ENCODE results near the gene DEXI.
"Not testable (repeated sequence)": the region's sequence is repeated elsewhere in the genome, so short reads cannot be mapped to it uniquely, and the experiment has no call there.

DEXI gene

DNA sequence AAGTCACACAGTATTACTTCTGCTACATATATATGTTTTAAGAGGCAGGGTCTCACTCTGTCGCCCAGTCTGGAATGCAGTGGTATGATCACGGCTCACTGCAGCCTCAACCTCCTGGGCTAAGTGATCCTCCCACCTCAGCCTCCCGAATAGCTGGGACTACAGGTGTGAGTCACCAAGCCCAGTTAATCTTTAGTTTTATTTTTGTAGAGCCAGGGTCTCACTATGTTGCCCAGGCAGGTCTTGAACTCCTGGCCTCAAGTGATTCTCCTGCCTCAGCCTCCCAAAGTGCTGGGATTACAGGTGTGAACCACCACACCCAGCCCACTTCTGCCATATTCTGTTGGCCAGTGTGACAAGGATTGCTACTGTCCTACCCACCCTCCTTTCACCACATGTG is 17.0 kb downstream of the DEXI start:
- DNase-seq, result not testable (repeated sequence)

DNA sequence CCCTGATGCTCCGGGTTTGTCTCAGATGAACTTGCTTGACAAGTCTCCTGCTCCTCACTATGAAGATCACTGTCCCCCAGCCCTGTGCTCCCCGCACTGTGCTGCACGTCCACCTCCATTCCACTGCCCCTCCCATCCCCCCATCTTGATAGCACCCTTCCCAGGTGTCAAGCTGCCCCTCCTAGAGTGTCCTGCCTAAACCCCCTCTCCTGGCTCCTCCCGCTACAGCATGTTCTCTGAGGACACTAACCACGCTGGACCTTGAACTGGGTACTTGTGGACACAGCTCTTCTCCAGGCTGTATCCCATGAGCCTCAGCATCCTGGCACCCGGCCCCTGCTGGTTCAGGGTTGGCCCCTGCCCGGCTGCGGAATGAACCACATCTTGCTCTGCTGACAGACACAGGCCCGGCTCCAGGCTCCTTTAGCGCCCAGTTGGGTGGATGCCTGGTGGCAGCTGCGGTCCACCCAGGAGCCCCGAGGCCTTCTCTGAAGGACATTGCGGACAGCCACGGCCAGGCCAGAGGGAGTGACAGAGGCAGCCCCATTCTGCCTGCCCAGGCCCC is 18.5 kb downstream of the DEXI start:
- DNase-seq, result no peak

DNA sequence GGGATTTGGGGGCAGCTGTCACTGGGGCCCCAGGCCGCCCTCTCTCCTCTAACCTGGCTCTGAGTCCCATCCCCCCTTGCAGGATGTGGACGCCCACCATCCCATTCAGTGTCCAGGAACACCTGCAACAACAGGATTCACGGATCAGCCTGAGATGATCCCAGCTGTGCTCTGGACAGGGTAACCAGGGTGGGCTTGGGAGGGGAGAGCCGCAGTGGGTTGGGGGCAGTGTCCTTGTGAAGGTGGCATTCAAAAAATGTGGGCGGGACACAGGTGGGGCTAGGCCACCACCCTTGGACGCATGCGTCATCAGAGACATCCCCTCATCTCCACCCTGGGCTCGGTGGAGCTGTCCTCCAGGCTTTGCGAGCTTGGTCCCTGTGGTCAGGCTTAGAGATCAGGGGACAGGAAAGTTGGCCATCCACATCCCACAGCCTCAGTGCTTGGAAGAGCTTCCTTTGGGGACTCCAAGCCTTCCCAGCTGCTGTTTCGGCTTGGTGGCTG is 19.1 kb downstream of the DEXI start:
- no peak for DNase-seq

DNA sequence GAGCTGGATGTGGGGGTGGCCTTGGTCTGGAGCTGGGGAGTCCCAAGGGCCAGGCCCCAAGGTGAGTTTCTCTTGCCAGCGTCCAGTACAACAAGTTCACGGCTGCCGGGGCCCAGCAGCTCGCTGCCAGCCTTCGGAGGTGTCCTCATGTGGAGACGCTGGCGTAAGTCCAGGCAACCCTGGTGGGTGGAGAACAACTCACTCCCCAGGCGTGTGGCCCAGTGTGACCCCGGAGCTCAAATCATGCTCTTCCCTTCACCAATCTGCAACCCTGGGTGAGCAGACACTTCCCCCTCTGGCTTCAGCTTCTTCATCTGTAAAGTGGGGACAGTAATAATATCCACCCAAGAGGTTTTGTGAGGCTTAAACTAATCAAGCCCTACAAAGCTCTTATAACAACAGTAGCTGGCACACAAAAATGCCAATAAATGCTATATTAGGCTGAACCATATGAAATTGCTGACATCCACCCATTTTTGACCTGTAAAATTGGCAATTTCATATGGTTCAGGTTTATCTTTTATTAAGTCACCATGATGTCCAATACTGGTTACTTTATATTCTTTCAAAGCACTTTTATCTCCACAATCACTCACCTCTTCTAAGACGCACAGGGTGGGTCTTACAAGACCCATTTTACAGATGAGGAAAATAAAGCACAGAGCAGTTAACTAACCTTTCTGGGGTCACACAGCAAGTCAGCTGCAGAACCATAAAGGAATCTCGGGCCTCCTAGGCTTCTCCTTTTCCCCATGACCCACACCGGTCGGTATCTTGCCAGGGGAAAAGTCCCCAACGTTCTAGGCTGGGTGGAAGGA is 19.7 kb downstream of the DEXI start:
- DNase-seq, result no peak

DNA sequence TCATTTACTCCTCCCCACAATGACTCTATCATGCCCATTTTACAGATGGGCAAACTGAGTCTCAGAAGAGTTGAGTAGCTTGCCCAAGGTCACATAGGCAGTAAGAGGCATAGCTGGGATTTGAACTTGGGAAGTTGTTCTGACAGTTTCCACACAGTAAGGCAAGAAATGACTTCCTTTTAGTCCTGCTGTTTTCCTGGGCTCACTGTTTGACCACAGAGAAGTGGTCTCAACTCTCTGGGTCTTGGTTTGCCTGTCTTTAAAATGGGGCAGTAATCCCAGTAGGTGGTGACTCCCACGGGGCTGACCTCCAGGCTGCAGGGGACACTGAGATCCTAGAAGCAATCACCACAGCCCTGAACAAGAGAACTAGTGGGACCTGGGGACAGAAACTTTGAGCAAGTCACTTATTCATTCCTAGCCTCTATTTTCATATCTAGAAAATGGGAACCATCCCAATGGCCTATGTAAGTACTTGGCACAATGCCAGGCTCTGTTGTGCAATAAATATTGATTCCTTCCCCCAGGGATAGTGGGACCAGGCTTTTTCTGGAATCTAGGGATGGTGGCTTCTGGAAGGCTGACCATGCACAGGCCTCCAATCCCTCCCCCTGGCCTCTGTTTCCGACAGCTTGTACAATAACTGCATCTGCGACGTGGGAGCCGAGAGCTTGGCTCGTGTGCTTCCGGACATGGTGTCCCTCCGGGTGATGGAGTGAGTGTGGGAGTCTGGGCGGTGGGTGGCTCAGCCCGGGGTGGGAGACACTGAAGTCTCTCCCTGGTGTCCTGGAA is 20.5 kb downstream of the DEXI start:
- no peak for DNase-seq

DNA sequence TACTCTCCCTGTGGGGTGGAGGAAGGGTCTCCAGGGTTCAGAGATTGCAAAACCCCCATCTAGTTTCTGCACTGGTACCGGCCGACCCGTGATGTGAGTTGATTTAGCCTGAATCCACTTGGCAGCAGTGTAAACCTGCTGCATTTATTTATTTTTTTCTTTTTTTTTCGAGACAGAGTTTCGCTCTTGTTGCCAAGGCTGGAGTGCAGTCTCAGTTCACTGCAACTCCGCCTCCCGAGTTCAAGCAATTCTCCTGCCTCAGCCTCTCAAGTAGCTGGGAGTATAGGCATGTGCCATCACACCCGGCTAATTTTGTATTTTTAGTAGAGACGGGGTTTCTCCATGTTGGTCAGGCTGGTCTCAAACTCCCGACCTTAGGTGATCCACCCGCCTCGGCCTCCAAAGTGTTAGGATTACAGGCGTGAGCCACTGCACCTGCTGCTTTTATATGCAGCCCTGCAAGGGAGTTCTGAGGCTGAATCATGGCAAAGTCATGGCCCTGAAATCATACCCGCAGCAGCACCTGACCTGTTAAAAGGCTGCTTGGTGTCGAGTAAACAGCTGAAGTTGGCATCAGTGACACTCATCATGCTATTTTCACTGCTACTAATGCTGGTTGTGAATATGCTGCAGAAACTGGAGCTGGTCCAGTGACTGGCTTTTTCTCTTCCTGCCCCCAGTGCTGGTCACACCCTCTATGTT is 21.4 kb downstream of the DEXI start:
- DNase-seq, result no peak

DNA sequence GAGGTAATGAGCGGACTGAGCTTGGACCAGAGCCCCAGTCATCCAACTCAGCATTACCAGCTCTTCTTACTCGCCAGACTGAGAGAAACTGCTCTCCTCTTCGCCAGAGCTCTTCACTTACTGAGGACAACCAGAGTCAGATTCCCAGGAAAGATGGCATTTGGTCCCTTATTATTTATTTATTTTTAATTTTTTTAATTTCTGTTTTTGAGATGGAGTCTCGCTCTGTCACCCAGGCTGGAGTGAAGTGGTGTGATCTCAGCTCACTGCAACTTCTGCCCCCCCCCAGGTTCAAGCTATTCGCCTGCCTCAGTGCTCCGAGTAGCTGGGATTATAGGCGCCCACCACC is 23.3 kb downstream of the DEXI start:
- no peak for DNase-seq

DNA sequence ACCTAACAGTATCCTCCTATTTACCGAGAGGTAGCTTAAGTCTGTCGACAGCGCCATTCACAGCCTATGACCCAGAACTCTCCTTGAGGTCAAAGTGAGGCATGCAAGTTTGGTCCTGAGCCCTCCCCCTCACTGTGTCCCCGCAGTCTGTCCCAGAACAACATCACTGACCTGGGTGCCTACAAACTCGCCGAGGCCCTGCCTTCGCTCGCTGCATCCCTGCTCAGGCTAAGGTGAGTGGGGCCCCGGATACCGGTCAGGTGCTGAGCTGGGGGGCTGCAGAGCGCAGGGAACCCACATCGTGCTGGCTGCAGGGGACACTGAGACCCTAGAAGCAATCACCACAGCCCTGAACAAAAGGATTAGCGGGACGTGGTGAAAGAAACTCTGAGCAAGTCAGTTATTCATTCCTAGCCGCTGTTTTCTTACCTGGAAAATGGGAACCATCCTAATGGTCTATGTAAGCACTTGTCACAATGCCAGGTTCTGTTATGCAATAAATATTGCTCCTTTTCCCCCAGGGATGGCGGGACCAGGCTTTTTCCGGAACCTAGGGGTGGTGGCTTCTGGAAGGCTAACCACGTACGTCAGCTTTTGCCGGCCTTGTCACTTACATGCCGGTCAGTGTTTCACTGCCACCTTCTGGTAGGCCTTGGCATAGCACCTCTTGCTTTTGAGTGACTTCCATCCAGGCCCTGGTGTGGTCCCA is 23.8 kb downstream of the DEXI start:
- peak; percentile 90 for DNase-seq

DNA sequence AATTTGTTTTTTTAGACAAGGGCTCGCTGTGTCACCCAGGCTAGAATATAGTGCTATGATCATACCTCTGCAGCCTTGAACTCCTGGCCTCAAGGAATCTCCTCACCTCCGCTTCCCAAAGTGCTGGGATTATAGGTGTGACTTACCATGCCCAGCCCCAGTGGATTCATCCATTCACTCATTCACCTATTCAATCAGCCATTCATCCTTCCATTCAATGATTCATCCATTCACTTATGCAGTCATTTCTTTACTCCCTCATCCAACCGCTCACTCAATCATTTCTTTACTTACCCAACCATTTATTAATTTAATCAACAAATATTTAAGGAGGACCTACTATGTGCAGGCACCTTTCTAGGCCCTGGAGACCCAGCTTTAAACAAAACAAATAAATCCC is 25.7 kb downstream of the DEXI start:
- no peak for DNase-seq

DNA sequence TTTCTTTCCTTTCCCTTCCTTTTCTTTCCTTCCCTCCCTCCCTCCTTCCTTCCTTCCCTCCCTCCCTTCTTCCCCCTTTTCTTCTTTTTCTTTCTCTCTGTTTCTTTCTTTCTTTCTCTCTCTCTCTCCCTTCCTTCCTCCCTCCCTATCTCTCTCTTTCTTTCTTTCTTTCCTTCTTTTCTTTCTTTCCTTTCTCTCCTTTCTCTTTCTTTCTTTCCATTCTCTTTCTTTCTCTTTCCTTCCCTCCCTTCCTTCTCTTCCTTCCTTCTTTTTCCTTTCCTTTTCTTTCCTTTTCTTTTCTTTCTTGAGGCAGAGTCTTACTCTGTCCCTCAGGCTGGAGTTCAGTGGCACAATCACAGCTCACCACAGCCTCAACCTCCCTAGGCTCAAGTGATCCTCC is 31.0 kb downstream of the DEXI start:
- DNase-seq, result no peak

DNA sequence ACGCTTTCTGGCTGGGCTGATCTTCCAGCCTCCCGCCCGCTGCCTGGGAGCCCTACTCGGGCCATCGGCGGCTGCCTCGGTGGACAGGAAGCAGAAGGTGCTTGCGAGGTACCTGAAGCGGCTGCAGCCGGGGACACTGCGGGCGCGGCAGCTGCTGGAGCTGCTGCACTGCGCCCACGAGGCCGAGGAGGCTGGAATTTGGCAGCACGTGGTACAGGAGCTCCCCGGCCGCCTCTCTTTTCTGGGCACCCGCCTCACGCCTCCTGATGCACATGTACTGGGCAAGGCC is 34.6 kb downstream of the DEXI start:
- no peak for DNase-seq

DNA sequence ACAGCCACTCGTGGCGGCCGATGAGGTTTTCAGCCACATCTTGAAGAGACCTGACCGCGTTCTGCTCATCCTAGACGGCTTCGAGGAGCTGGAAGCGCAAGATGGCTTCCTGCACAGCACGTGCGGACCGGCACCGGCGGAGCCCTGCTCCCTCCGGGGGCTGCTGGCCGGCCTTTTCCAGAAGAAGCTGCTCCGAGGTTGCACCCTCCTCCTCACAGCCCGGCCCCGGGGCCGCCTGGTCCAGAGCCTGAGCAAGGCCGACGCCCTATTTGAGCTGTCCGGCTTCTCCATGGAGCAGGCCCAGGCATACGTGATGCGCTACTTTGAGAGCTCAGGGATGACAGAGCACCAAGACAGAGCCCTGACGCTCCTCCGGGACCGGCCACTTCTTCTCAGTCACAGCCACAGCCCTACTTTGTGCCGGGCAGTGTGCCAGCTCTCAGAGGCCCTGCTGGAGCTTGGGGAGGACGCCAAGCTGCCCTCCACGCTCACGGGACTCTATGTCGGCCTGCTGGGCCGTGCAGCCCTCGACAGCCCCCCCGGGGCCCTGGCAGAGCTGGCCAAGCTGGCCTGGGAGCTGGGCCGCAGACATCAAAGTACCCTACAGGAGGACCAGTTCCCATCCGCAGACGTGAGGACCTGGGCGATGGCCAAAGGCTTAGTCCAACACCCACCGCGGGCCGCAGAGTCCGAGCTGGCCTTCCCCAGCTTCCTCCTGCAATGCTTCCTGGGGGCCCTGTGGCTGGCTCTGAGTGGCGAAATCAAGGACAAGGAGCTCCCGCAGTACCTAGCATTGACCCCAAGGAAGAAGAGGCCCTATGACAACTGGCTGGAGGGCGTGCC is 35.1 kb downstream of the DEXI start:
- DNase-seq, result no peak

DNA sequence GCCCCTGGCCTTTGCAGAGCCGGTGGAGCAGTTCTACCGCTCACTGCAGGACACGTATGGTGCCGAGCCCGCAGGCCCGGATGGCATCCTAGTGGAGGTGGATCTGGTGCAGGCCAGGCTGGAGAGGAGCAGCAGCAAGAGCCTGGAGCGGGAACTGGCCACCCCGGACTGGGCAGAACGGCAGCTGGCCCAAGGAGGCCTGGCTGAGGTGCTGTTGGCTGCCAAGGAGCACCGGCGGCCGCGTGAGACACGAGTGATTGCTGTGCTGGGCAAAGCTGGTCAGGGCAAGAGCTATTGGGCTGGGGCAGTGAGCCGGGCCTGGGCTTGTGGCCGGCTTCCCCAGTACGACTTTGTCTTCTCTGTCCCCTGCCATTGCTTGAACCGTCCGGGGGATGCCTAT is 35.8 kb downstream of the DEXI start:
- DNase-seq, result no peak

DNA sequence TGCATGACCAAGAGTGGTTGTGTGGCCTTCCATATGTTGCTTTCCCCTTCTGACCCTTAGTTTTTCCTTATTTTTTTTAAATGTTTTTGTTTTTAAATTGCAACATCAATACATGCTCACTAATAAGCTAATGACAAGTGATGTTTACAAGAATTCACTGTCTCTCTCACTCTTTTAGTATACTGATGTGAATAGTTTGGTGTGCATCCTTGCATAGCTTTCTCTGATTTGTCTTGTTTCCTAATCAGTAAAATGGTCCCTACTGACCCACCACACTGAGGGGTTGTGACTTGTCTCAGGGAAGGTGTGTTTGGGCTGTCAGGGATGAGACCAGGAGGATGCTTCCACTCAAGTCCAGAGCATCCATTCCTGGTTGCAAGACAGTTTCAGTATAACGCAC is 39.3 kb downstream of the DEXI start:
- DNase-seq, result no peak

DNA sequence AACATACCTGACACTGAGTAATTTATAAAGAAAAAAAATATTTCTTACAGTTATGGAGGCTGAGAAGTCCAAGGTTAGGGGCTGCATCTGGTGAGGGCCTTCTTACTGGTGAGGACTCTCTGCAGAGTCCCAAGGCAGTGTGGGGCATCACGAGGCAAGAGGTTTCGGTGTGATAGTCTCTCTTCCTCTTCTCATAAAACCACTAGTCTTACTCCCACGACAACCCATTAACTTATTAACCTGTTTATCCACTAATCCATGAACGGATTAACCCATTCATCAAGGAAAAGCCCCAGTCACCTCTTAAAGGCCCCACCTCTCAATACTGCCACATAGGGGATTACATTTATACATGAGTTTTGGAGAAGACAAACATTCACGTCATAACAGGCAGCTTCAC is 45.1 kb downstream of the DEXI start:
- no peak for DNase-seq

DNA sequence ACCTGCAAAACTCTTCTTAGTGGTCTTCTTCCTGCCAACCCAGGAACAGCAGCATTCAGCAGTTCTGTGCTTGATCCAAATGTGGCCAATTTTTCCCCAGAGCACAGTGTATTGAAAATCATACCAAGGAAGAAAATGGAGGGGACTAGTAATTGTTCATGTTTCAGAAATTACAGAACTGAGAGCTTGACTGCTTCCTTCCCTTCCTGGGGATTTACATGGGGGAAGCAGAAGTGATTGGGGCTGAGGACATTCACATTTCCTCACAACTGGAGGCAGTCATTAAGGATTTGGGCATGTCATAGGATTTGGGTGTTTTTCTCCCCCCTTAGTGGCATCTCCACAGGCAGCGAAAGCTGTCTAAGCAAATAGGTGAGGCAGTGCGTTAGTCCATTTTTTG is 45.5 kb downstream of the DEXI start:
- no peak for DNase-seq

DNA sequence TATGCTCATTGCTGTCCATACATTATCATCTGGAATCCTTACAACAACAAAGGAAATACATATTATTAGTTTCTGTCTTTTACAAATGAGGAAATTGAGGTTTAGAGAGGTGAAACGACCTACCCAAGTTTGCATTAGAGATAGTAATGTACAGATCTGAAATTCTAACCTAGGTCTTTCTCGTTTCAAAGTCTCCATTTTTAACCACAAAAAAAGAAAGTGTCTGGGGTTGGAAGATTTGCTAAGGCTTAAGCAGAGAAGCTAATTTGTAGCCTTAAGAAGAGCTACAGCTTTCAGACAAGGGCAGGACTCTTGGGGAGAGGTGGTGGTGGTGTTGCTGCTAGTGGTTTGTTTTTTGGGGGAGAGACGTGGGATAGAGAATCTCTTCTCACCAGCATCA is 46.1 kb downstream of the DEXI start:
- DNase-seq, result no peak

DNA sequence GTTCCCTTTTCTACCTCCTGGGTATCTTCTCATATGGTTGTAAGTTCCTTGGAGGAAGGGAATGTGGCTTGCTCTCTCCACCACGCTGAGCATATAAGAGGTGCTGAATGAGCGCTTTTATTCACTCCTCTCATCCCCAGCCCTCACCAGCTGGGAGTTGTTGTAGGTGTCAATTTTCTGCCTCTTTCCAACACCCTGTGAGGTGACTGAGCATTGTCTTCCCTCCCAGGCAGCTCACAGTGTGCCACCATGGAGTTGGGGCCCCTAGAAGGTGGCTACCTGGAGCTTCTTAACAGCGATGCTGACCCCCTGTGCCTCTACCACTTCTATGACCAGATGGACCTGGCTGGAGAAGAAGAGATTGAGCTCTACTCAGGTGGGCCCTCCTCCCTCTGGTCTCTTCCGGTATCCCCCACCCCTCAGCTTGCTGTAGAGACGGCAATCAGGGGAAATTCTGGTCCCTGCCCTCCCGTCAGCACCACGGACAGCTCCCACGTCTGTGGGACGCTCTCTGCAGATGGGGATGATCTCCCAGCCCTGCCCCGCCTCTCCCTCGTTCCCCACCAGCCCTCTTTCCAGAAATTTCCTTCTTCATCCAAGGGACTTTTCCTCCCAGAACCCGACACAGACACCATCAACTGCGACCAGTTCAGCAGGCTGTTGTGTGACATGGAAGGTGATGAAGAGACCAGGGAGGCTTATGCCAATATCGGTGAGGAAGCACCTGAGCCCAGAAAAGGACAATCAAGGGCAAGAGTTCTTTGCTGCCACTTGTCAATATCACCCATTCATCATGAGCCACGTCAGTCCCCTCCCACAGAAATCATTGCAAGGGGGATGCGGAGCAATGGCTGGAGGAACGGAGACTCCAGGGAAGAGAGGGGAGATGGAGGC is 47.0 kb downstream of the DEXI start:
- no peak for DNase-seq

DNA sequence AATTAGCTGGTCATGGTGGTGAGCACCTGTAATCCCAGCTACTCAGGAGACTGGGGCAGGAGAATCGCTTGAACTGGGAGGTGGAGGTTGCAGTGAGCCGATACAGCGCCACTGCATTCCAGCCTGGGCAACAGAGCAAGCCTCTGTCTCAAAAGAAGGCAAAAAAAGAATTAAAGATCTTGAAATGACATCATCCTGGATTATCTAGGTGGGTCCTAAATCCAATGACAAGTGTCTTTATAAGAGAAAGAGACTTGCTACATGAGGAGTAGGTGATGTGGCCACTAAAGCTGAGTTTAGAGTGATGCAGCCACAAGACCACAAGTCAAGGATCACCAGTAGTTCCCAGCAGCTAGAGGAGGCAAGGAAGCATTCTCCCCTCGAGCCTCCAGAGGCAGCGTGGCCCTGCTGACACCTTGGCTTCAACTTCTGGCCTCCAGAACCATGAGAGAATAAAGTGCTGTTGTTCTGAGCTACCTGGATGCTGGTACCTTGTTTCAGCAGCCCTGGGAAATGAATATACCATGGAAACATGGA is 49.4 kb downstream of the DEXI start:
- DNase-seq, result no peak

DNA sequence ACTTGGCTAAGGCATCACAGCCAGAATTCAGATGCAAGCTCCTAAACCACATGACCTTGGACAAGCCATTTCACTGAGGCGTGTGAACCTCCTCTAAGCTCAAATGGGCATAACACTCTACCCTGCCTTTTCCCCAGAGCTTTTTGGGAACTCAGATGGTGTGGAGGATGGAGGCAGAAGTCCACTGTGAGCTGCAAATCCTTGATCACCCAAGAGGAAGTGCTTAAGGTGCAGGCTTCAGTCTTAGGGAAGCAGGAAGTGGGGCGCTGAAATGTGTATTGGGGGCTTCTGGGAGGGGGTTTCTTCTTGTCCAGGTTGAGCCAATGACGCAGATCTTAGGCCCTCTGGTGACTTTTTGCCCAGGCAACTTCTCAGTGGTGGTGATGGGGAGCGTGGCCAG is 52.4 kb downstream of the DEXI start:
- no peak for DNase-seq

Data from activated CD4-positive, alpha-beta T cell treated with anti-CD3 and anti-CD28 coated beads, Interleukin-2, Interleukin-6, amounts not matched to agents 100 ng/mL and 50 ng/mL, durations not matched to agents 16 hours and 8 hours (primary cell).